GM12801 (cell line): Measurements from ENCODE around the gene MGAT4C.

Source experiments
- CTCF ChIP-seq: IDR thresholded peaks from one replicate; pipeline ENCODE4 v1.5.1; 2011; ENCODE audit warnings: control low read depth; ENCODE audit not compliant: insufficient read length; ENCODE audit errors: extremely low read depth

The MGAT4C gene

GRCh38 chr12:85948340-85948739 lies 307.9 kb downstream of the MGAT4C start:
- TF ChIP-seq CTCF: no peak

GRCh38 chr12:85947286-85947685 lies 308.9 kb downstream of the MGAT4C start:
- no peak for TF ChIP-seq CTCF

GRCh38 chr12:85946375-85946774 lies 309.8 kb downstream of the MGAT4C start:
- TF ChIP-seq CTCF: no peak

- no peak for TF ChIP-seq CTCF
Observed at GRCh38 chr12:85927166-85927565, 329.0 kb downstream of the MGAT4C start.

- no peak for TF ChIP-seq CTCF
Observed at GRCh38 chr12:85923767-85924331, 332.3 kb downstream of the MGAT4C start.

GRCh38 chr12:85920324-85920947 lies 335.8 kb downstream of the MGAT4C start:
- TF ChIP-seq CTCF: no peak
